Osteoblast (primary cell): Measurements from ENCODE around the gene ADAMTSL1. TPM values are rescaled to one million over a fixed set of nuclear protein-coding genes. Genes with fewer than 3 reads are reported as not detected.

Experiments used
- DNase-seq: peaks from one replicate; pipeline ENCODE4 v3.0.0; 2011; ENCODE audit warnings: low spot score, mixed read lengths; ENCODE audit not compliant: insufficient read length; ENCODE audit errors: missing footprints
- H2AFZ ChIP-seq: 2 replicates; pipeline ENCODE4 v1.6.0; 2011; ENCODE audit warnings: mild to moderate bottlenecking, low read length
- H3K27ac ChIP-seq: 2 replicates; pipeline ENCODE4 v1.5.1; 2011; ENCODE audit warnings: mild to moderate bottlenecking, low read depth, low read length, moderate library complexity
- H3K27me3 ChIP-seq: 2 replicates; pipeline ENCODE4 v1.6.0; 2012; ENCODE audit warnings: mild to moderate bottlenecking, control low read depth, inconsistent platforms, low read length, moderate library complexity; ENCODE audit not compliant: insufficient read depth
- H3K36me3 ChIP-seq: 2 replicates; pipeline ENCODE4 v1.5.1; 2011; ENCODE audit warnings: mild to moderate bottlenecking, low read length, control low read depth, moderate library complexity; ENCODE audit not compliant: insufficient read depth
- H3K4me1 ChIP-seq: 2 replicates; pipeline ENCODE4 v1.5.1; 2011; ENCODE audit warnings: mild to moderate bottlenecking, low read length, control low read depth, moderate library complexity; ENCODE audit not compliant: insufficient read depth
- H3K4me2 ChIP-seq: 2 replicates; pipeline ENCODE4 v1.6.0; 2011; ENCODE audit warnings: mild to moderate bottlenecking, low read length; ENCODE audit not compliant: insufficient read depth
- H3K4me3 ChIP-seq: fragments of 200-600 bp; sonication (generic); 3 replicates; pipeline ENCODE4 v1.5.1; 2012; ENCODE audit warnings: mild to moderate bottlenecking, low read length, inconsistent platforms; ENCODE audit not compliant: insufficient read depth
- H3K79me2 ChIP-seq: 2 replicates; pipeline ENCODE4 v1.6.0; 2012; ENCODE audit warnings: mild to moderate bottlenecking, low read length, control low read depth, inconsistent platforms; ENCODE audit not compliant: insufficient read depth
- H3K9me3 ChIP-seq: 2 replicates; pipeline ENCODE4 v1.5.1; 2011; ENCODE audit warnings: low read depth, low read length, control low read depth
- H4K20me1 ChIP-seq: 2 replicates; pipeline ENCODE4 v1.6.0; 2012; ENCODE audit warnings: mild to moderate bottlenecking, low read length, control low read depth; ENCODE audit not compliant: insufficient read depth
- CTCF ChIP-seq: IDR thresholded peaks from 2 replicates; pipeline ENCODE4 v1.5.1; 2011; ENCODE audit warnings: mild to moderate bottlenecking, low read depth, low read length, moderate library complexity; ENCODE audit errors: extremely low read depth
- total RNA-seq: library from RNA; depleted of rRNA; stranded (reverse); fragments of >200 nt; gene quantifications from 2 replicates; pipeline ENCODE4 v1.2.3, GENCODE V29; 2012

The ADAMTSL1 gene
- total RNA-seq, 1 donor: 54.3 TPM

DNA sequence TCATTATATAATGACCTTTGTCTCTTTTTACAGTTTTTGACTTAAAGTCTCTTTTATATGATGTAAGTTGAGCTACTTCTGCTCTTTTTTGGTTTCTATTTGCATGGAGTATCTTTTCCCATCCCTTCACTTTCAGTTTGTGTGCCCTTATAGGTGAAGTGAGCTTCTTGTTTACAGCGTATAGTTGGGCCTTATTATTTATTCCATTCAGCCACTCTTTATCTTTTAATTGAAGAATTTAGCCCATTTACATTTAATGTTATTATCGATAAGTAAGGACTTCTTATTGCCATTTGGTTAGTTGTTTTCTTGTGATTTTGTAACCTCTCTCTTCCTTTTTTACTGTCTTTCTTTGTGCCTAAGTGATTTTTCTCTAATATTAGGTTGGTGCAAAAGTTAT is 117.3 kb downstream of the ADAMTSL1 start:
- Histone ChIP-seq H3K9me3 (peaks cover 6% of the 10 kb centered on the region), H3K27ac (no peak overlapping the region), H3K27me3 (no peaks in the 10 kb centered on the region), H3K79me2 (peaks cover 71% of the 10 kb centered on the region), H2AFZ (no peak overlapping the region), H3K4me3 (no peak overlapping the region), H3K4me1 (peaks cover 23% of the 10 kb centered on the region), H4K20me1 (no peaks in the 10 kb centered on the region), H3K4me2 (no peak overlapping the region), H3K36me3 (peaks cover 28% of the 10 kb centered on the region)
- TF ChIP-seq CTCF: no peak
- DNase-seq: no peak

GRCh38 chr9:18594837-18595236 is 120.9 kb downstream of the ADAMTSL1 start:
- TF ChIP-seq CTCF: no peak
- no peak for DNase-seq
- H3K4me2 ChIP-seq: no peak overlapping the region
- no peak overlapping the region for H3K27ac ChIP-seq
- peaks cover 74% of the 10 kb centered on the region for H3K79me2 ChIP-seq
- no peaks in the 10 kb centered on the region for H4K20me1 ChIP-seq
- no peak overlapping the region for H3K4me3 ChIP-seq
- H3K9me3 ChIP-seq: peaks cover 6% of the 10 kb centered on the region
- no peak overlapping the region for H2AFZ ChIP-seq
- H3K27me3 ChIP-seq: no peaks in the 10 kb centered on the region
- peaks cover 24% of the 10 kb centered on the region for H3K36me3 ChIP-seq
- peaks cover 31% of the 10 kb centered on the region for H3K4me1 ChIP-seq

DNA sequence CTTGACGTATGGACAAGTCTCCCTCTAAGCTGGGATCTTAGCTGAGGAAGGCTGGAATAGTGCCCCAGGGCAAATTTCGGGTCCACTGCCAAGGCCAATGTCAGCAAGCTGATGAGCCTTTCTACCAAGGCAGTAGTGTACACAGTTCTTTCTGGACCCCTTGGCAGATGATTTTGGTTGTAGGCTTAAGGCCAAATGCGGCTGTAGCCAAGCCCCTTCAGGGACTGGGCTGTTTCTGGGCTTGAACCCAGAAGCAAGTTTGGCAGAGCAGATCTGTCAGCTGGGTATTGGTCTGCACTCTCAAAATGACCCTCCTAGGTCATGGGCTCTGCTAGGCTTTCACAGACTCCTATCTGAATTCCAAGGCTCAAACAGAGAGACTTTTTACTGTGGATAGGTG is 121.6 kb downstream of the ADAMTSL1 start:
- Histone ChIP-seq H3K4me3 (no peak overlapping the region), H2AFZ (no peak overlapping the region), H3K4me1 (peaks cover 38% of the 10 kb centered on the region), H3K36me3 (peaks cover 21% of the 10 kb centered on the region), H3K79me2 (peaks cover 73% of the 10 kb centered on the region), H3K9me3 (peaks cover 6% of the 10 kb centered on the region), H4K20me1 (no peaks in the 10 kb centered on the region), H3K4me2 (no peak overlapping the region), H3K27me3 (no peaks in the 10 kb centered on the region), H3K27ac (peak overlapping the region; percentile 24)
- no peak for TF ChIP-seq CTCF
- DNase-seq: no peak

DNA sequence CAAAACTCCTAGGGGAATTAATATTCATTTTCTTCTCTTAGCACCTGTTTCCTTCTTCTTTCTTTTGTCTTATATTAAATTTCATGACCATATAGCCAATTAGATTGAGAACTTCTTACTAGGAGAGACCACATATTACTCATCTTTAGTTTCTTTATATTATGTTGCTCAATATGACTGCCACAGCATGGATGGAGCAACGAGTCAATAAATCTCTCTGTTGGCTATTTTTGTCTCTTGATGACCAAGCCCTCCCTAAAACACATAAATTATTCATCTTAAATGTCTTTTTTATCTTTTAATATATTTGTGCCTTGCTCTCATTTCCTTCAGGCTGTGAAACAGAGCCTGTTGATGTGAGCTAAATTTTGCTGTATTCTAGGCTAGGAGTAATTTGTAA is 123.0 kb downstream of the ADAMTSL1 start:
- Histone ChIP-seq H3K36me3 (peaks cover 13% of the 10 kb centered on the region), H2AFZ (no peak overlapping the region), H3K4me2 (no peak overlapping the region), H3K27ac (peak overlapping the region; percentile 35), H3K9me3 (no peaks in the 10 kb centered on the region), H3K79me2 (peaks cover 61% of the 10 kb centered on the region), H4K20me1 (no peaks in the 10 kb centered on the region), H3K4me1 (peaks cover 41% of the 10 kb centered on the region), H3K27me3 (no peaks in the 10 kb centered on the region), H3K4me3 (no peak overlapping the region)
- TF ChIP-seq CTCF: no peak
- no peak for DNase-seq
